ENCODE data around the gene ABCB9.
"Not testable (repeated sequence)": the region's sequence is repeated elsewhere in the genome, so short reads cannot be mapped to it uniquely, and the experiment has no call there.

ABCB9 gene

GRCh38 chr12:122934722-122935121 lies 31.5 kb downstream of the ABCB9 start:
- no peak for DNase-seq

GRCh38 chr12:122932207-122932606 lies 34.1 kb downstream of the ABCB9 start:
- no peak for DNase-seq

- DNase-seq, result no peak
Observed at GRCh38 chr12:122929812-122930211, 36.5 kb downstream of the ABCB9 start.

- no peak for DNase-seq
Observed at GRCh38 chr12:122929148-122929538, 37.1 kb downstream of the ABCB9 start.

- DNase-seq, result no peak
Observed at GRCh38 chr12:122928404-122929147, 37.7 kb downstream of the ABCB9 start.

- no peak for DNase-seq
Observed at GRCh38 chr12:122927756-122928403, 38.4 kb downstream of the ABCB9 start.

GRCh38 chr12:122921917-122922316 lies 44.3 kb downstream of the ABCB9 start:
- no peak for DNase-seq

- DNase-seq, result no peak
Observed at GRCh38 chr12:122920687-122921086, 45.6 kb downstream of the ABCB9 start.

- DNase-seq, result no peak
Observed at GRCh38 chr12:122918827-122919226, 47.4 kb downstream of the ABCB9 start.

GRCh38 chr12:122917507-122918121 lies 48.6 kb downstream of the ABCB9 start:
- DNase-seq, result no peak

GRCh38 chr12:122909442-122910288 lies 56.6 kb downstream of the ABCB9 start:
- no peak for DNase-seq

- DNase-seq, result no peak
Observed at GRCh38 chr12:122908915-122909314, 57.3 kb downstream of the ABCB9 start.

- not testable (repeated sequence) for DNase-seq
Observed at GRCh38 chr12:122905258-122905657, 61.0 kb downstream of the ABCB9 start.

GRCh38 chr12:122903693-122904034 lies 62.6 kb downstream of the ABCB9 start:
- no peak for DNase-seq

GRCh38 chr12:122902854-122903692 lies 63.2 kb downstream of the ABCB9 start:
- no peak for DNase-seq

- DNase-seq, result no peak
Observed at GRCh38 chr12:122899887-122900286, 66.4 kb downstream of the ABCB9 start.

GRCh38 chr12:122896662-122897061 lies 69.6 kb downstream of the ABCB9 start:
- no peak for DNase-seq

- DNase-seq, result peak; percentile 91
Observed at GRCh38 chr12:122895704-122896636, 70.3 kb downstream of the ABCB9 start, which contains the start of gene VPS37B. Gene VPS37B (minus strand): TSS chr12:122896124. CDS start chr12:122896062, 62 bp downstream.

GRCh38 chr12:122895320-122895703 lies 71.0 kb downstream of the ABCB9 start:
- no peak for DNase-seq

- no peak for DNase-seq
Observed at GRCh38 chr12:122894193-122895121, 71.8 kb downstream of the ABCB9 start.
